GM13976 (cell line): ENCODE measurements around the gene WDR86.

Source experiments
- DNase-seq: peaks from one replicate; pipeline ENCODE4 v3.0.0; 2012; ENCODE audit warnings: low spot score
- CTCF ChIP-seq: IDR thresholded peaks from 2 replicates; pipeline ENCODE4 v1.5.1; 2012; ENCODE audit warnings: borderline replicate concordance, mild to moderate bottlenecking; ENCODE audit not compliant: insufficient read depth; ENCODE audit errors: extremely low read depth, missing control alignments, control extremely low read depth
- in situ Hi-C: fragments of 300-500 bp; cut with MboI; formaldehyde crosslinking; loops from one replicate; pipeline ENCODE4 v1.12.0; 2022; ENCODE audit warnings: low sequenced_read_pairs, mixed read lengths, inconsistent platforms; ENCODE audit not compliant: unreplicated experiment

WDR86 gene

GRCh38 chr7:151380199-151381097 lies 29.4 kb downstream of the WDR86 start:
- in situ Hi-C loops = no loop called here
- no peak for DNase-seq
- no peak for TF ChIP-seq CTCF

DNA sequence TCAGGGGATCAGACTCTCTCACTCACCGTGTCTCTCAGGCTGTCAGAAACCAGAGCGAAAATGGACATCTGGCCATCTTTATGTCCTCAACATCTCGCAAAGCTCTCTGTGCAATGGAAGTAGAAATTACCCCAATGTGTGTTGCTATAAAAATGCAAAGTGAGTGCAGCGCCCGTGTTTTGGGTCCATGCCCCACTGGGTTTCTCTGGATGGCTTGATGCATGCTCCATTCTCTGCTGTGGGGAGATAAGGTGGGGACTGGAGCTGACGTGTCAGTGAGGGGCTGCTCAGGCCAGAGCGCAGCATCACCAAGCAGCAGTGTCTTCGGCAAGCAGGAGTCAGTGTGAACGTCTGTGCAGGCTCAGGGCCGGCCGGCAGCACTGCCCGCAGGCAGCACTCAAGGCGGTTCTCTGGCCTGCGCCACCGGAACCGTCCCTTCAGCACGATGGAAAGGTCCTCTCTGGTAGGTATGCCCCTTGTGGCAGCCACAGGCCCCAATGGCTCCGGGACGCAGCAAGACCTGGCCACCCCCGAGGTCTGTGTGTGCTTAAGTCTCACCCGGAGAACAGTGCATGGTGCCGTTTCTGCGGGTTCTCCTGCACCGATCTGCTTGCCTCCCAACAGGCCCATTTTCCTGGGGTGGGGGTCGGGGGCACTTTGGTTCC lies 30.2 kb downstream of the WDR86 start:
- no peak for TF ChIP-seq CTCF
- no peak for DNase-seq
- in situ Hi-C loops = no loop called here

GRCh38 chr7:151379193-151379520 lies 30.7 kb downstream of the WDR86 start:
- TF ChIP-seq CTCF = no peak
- in situ Hi-C loops = no loop called here
- no peak for DNase-seq

DNA sequence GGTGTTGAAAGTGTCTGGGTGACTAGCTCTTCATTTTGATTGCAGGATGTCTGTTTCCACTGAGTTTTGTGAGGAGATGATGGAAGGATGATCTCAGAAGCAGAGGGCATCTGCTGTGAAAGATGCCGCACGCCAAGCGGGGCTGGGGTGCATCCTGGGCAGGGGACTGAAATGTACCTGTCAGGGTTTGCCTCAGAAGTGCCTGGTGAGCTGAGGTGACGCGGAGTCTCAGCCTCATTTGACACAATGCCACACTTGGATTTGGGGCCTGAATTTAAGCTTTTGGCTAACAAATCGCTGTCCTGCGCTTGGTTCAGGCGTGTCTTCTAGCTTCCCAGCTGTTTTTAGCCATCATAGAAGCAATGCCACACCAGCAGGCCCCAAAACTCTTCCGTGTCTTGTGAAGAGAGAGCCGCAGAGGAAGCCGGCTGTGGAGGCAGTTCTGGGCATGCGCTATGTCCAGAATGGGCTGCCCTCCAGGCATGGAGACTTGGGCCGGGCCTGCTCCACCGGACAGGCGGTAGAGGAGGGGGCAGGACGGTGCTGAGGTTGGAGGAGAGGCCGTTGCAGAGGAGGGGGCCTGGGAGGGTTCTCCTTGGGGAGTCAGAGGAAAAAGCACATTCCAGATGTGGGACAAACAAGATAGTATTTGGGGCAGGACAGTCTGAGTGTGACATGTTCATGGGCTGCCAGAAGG lies 31.2 kb downstream of the WDR86 start:
- DNase-seq = no peak
- in situ Hi-C loops = no loop called here
- TF ChIP-seq CTCF = no peak

- no peak for TF ChIP-seq CTCF
- DNase-seq = no peak
- in situ Hi-C loops = no loop called here
Observed at GRCh38 chr7:151378011-151378410, 31.8 kb downstream of the WDR86 start.

DNA sequence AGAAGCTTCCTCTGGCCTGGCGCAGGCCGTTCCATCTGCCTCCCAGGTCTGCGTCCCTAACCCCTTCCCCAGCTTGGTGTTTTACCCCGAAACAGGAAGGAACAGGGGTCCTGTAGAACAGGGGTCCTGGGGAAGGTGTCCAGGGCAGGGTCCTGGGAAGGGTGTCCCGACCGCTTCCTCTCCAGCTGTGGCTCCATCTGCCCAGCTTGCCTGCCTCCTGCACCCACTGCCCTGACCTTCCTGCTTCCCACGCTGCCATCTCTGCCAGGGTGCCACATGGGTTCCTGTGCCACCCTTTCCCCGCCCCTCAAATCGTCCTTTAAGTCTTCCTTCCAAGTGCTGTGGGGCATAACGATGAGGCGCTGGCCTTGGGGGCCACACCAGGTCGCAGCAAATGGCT lies 32.4 kb downstream of the WDR86 start:
- in situ Hi-C loops = no loop called here
- DNase-seq = peak; percentile 28
- TF ChIP-seq CTCF = no peak
